Nephron progenitor cell (in vitro differentiated cells): ENCODE results near the gene VTA1.

Source experiments
- DNase-seq: peaks from one replicate; pipeline ENCODE4 v3.0.0; 2021
- H3K27ac Mint-ChIP-seq: 2 replicates; pipeline ENCODE4 v1.8.0; 2021; ENCODE audit warnings: mild to moderate bottlenecking, moderate library complexity, mixed read lengths
- H3K27me3 Mint-ChIP-seq: 2 replicates; pipeline ENCODE4 v1.8.0; 2021; ENCODE audit warnings: mild to moderate bottlenecking, low read depth, mixed read lengths; ENCODE audit not compliant: poor library complexity
- H3K36me3 Mint-ChIP-seq: 2 replicates; pipeline ENCODE4 v1.8.0; 2021; ENCODE audit warnings: low read depth, mixed read lengths
- H3K4me1 Mint-ChIP-seq: 2 replicates; pipeline ENCODE4 v1.8.0; 2021; ENCODE audit warnings: mixed read lengths
- H3K4me3 Mint-ChIP-seq: 2 replicates; pipeline ENCODE4 v1.8.0; 2021; ENCODE audit warnings: mild to moderate bottlenecking, moderate library complexity, mixed read lengths
- H3K9me3 Mint-ChIP-seq: 2 replicates; pipeline ENCODE4 v1.8.0; 2021; ENCODE audit warnings: mild to moderate bottlenecking, moderate library complexity, mixed read lengths
- TF ChIP-seq, protein P1 (sequence below): fragments of 200-600 bp; sonication (generic); IDR thresholded peaks from 2 replicates; pipeline ENCODE4 v1.5.0; 2021; ENCODE audit warnings: antibody characterized with exemption

Gene VTA1

DNA sequence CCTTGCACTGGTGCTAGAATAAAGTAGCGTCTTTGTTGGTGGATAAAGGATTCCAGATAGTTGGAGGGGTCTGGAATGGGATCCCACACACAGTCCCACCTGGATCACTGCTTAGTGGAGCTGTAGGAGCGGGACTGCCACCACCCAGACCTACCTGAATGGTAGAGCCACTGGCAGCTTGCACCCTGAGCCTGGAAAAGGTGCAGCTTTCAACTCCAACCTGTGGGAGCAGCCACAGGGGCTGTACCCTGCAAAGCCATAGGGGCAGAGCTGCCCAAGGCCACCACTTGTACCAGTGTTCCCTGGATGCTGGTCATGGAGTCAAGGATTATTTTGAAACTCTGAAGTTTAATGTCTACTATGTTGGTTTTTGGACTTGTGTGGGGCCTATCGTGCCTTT lies 26.9 kb downstream of the VTA1 start:
- no peak overlapping the region for H3K4me3 Mint-ChIP-seq

DNA sequence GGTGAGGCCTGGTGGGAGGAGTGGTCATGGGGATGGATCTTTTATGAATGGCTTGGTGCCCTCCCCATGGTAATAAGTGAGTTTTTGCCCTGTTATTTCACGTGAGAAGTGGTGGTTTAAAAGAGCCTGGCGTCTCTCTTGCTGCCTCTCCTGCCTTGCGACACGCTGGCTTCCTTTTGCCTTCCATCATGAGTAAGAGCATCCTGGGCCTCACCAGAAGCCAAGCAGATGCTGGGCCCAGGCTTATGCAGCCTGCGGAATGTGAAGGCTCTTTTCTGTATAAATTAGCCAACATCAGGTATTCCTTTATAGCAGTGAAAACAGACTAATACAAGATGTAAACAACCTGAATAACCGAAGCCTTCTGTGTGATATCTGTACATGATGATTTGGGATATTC lies 27.6 kb downstream of the VTA1 start:
- H3K9me3 Mint-ChIP-seq, result peaks cover 3% of the 10 kb centered on the region
- H3K4me3 Mint-ChIP-seq, result no peak overlapping the region
- H3K4me1 Mint-ChIP-seq, result no peaks in the 10 kb centered on the region
- TF ChIP-seq, protein P1, sequence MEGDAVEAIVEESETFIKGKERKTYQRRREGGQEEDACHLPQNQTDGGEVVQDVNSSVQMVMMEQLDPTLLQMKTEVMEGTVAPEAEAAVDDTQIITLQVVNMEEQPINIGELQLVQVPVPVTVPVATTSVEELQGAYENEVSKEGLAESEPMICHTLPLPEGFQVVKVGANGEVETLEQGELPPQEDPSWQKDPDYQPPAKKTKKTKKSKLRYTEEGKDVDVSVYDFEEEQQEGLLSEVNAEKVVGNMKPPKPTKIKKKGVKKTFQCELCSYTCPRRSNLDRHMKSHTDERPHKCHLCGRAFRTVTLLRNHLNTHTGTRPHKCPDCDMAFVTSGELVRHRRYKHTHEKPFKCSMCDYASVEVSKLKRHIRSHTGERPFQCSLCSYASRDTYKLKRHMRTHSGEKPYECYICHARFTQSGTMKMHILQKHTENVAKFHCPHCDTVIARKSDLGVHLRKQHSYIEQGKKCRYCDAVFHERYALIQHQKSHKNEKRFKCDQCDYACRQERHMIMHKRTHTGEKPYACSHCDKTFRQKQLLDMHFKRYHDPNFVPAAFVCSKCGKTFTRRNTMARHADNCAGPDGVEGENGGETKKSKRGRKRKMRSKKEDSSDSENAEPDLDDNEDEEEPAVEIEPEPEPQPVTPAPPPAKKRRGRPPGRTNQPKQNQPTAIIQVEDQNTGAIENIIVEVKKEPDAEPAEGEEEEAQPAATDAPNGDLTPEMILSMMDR, result no peak
- peaks cover 46% of the 10 kb centered on the region for H3K36me3 Mint-ChIP-seq
- no peak overlapping the region for H3K27ac Mint-ChIP-seq
- no peaks in the 10 kb centered on the region for H3K27me3 Mint-ChIP-seq
- no peak for DNase-seq

More for the DNA sequence above, 26.9 kb downstream of the VTA1 start:
- H3K27ac Mint-ChIP-seq, result no peak overlapping the region
- peaks cover 46% of the 10 kb centered on the region for H3K36me3 Mint-ChIP-seq
- peaks cover 3% of the 10 kb centered on the region for H3K9me3 Mint-ChIP-seq
- TF ChIP-seq, protein P1, result no peak
- H3K4me1 Mint-ChIP-seq, result no peaks in the 10 kb centered on the region
- DNase-seq, result no peak
- no peaks in the 10 kb centered on the region for H3K27me3 Mint-ChIP-seq

DNA sequence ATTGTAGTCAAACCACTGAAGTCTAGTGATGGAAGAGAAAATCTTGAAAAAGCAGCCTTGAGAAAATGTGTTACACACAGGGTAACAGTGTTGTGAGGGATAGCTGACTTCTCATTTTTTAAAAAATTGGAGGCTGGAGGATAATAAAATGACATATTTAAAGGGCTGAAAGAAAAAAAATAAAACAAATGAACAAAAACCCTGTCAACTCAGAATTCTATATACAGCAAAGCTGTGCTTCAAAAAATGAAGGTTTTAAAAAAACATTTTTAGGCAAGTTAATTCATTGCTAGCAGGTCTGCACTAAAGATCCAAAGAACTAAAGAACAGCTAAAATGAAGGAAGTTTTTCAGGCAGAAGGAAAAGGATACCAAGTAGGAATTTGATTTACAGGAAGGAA lies 31.1 kb downstream of the VTA1 start:
- no peak overlapping the region for H3K4me3 Mint-ChIP-seq
- no peak for DNase-seq
- H3K4me1 Mint-ChIP-seq, result no peaks in the 10 kb centered on the region
- H3K9me3 Mint-ChIP-seq, result peaks cover 3% of the 10 kb centered on the region
- no peaks in the 10 kb centered on the region for H3K27me3 Mint-ChIP-seq
- peaks cover 37% of the 10 kb centered on the region for H3K36me3 Mint-ChIP-seq
- no peak overlapping the region for H3K27ac Mint-ChIP-seq
- TF ChIP-seq, protein P1, result no peak

DNA sequence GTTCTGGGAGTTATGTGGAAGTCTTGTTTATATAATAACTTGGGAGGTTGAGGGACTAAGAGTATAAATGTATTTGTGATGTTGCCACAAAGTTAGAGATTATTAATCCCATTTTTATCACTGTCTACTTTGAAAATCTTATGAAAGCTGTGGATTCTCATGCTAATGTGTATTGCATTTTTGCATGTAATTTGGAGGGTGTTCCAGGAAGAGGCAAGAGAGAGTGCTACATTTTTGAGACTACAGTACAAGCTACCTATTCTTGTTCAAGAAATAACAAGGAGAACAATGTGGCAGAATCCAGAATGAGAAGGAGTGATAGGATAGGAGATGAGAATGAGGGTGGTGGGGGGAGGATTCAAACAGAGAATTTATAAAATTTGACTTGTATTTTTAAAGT lies 34.9 kb downstream of the VTA1 start:
- Mint-ChIP-seq H3K36me3 (peaks cover 18% of the 10 kb centered on the region), H3K4me3 (no peak overlapping the region), H3K27ac (peak overlapping the region; percentile 1), H3K9me3 (peaks cover 3% of the 10 kb centered on the region), H3K27me3 (no peaks in the 10 kb centered on the region), H3K4me1 (no peaks in the 10 kb centered on the region)
- TF ChIP-seq, protein P1, result no peak
- no peak for DNase-seq

DNA sequence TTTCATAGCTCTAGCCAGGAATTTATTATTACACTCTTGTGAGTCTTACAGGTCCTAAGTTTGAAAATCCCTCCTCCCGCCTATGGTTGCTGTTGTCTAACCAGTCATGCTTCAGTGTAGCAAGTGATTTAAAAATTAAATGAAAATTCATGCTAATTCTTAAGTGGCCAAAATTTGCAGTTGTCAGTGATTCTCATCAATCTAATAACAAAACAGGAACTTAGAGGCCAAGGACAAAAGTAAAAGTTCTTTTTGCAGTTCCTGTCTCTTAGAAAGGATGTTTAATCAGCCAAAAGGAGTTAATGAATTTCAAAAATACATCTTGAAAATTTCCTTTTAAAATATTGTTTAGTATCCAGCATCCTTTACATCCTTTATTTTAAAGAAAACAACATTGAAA lies 36.3 kb downstream of the VTA1 start:
- Mint-ChIP-seq H3K4me1 (no peaks in the 10 kb centered on the region), H3K27me3 (no peaks in the 10 kb centered on the region), H3K27ac (no peak overlapping the region), H3K36me3 (peaks cover 5% of the 10 kb centered on the region), H3K4me3 (no peak overlapping the region), H3K9me3 (no peaks in the 10 kb centered on the region)
- TF ChIP-seq, protein P1, result no peak
- no peak for DNase-seq

DNA sequence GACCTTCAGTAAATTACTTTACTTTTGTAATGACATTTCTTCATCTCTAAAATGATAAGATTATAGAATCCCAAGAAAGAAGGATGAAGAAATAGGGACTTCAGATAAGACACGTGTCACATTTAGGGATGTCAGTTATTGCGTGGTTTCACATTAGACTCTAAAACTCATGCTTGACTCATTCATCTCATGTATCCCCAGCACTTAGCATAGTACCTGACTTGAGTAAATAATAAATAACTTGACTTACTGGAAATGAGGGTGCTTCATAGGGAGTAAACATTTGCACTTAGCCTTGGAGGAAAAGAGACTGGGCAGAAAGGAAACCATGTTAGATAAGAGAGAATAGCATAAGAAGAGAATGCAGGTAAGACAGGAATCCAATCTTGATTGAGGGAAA lies 37.2 kb downstream of the VTA1 start:
- H3K36me3 Mint-ChIP-seq, result peaks cover 8% of the 10 kb centered on the region
- TF ChIP-seq, protein P1, result no peak
- no peaks in the 10 kb centered on the region for H3K27me3 Mint-ChIP-seq
- H3K4me1 Mint-ChIP-seq, result no peaks in the 10 kb centered on the region
- H3K9me3 Mint-ChIP-seq, result no peaks in the 10 kb centered on the region
- DNase-seq, result no peak
- no peak overlapping the region for H3K27ac Mint-ChIP-seq
- no peak overlapping the region for H3K4me3 Mint-ChIP-seq
